Transverse colon (tissue), 3 donors: Measurements from ENCODE around the gene BMP6.

Experiments used
- CTCF ChIP-seq, 5 experiments: fragments of 200-600 bp in 3 of 5; fragments of 450-650 bp in 2 of 5; sonication (generic) in 3 of 5; IDR thresholded peaks; 1 replicate in 2 of 5; 2 replicates in 3 of 5; pipeline ENCODE4 v1.5.1; 2016 to 2017; ENCODE audit warnings: antibody characterized with exemption in 5 of 5, inconsistent platforms in 3 of 5, mild to moderate bottlenecking in 2 of 5, moderate library complexity in 1 of 5
- EP300 ChIP-seq: sonication (generic); formaldehyde crosslinking; IDR thresholded peaks from one replicate; pipeline ENCODE4 v1.6.1; 2017; ENCODE audit warnings: antibody characterized with exemption, low read depth
- POLR2A ChIP-seq: fragments of 450-650 bp; IDR thresholded peaks from one replicate; pipeline ENCODE4 v1.6.1; 2016; ENCODE audit warnings: antibody characterized with exemption, mild to moderate bottlenecking, moderate library complexity

- TF ChIP-seq CTCF (IDR thresholded peaks at IDR 0.05) (no peak), POLR2A (no peak), EP300 (no peak)
Observed at GRCh38 chr6:7902867-7903266, 177.0 kb downstream of the BMP6 start.
